GM21717 (cell line): ENCODE data around the gene UBE2G2.

Experiments used
- ATAC-seq: cut with Tn5 transposase; IDR thresholded peaks from one replicate; pipeline ENCODE4 v1.9.1; 2021; ENCODE audit warnings: mild to moderate bottlenecking, moderate library complexity; ENCODE audit not compliant: unreplicated experiment

The UBE2G2 gene

DNA sequence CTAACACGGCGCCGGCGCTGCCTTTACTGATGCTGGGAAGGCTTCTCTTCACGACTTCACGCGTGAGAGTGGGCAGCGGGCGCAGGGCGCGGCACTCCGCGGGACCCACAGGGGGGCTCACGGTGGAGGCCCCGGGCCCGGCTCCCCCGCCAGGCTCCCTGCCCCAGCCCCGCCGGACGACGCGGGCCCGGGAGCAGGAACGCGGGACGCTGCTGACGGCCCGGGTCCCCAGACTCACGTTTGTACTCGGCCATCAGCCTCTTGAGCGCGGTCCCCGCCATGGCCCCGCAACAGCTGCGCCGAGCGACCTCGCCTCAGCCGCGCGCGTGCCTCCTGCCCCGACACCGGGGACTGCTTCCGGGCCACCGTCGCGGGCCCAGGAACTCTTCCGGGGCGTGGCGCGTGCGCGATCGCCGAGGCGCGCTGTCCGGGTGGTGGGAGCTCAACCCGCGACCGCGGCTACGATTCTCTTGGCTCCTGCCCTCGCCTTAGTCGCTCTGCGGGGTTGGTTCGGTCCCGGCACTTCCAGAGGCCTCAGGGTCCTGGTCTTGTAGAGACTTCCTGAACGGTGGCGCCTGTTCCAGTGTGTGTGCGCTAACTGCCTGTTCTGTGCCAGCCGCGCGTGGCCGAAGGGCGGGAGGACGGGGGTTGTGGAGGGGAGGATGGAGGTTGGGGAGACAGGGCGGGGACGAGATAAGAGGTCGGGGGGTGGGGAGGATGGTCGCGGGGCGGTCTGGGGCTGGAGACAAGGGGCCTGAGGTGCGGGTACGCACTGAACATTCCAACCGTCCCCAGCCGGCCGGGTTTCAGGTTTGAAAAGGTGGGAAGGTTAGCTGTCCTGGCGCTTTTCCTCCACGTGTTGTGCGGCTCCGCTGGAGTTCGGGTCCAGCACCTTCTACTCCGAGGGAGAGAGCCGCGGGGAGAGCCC lies at the start of gene UBE2G2:
Gene UBE2G2, minus strand, starts transcription at position 353 of the 928 bp plus-strand sequence. Its CDS starts 72 bp downstream, at position 281.
- no peak for ATAC-seq

DNA sequence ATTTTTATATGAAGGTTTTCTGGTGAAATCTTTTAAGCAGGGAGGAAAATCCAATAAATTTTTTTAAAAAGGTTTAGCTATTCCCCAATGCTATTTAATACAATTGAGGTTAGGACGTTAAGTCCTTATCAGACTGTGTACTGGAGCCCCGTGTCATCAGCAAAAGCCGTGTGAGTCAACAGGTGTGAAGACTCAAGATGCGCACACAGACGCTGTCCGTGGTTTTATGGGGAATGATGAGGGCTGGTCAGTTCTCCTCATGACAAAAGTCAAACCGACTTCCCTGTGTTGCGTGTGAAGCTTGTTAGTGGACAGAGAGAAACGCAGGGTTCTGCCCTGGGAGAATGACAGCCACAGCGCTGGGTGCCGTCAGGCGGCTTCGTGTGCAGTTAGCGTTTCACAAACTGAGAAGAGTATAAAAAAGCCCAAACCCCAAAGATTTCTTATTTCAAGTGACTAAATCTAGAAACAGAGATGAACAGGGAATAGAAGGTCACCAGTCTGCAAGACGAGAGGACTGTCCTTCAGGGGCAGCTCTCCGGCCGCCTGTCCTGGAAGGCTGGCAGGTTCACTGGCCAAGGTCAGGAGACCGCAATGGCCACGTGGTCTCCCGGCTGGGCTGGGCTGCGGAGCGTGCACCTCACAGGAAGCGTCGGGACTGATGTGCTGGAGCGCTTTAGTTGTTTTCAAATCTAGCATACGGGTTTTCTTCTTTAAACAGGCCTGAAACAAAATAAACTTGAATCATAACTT lies 49.5 kb upstream of the UBE2G2 start:
- no peak for ATAC-seq

DNA sequence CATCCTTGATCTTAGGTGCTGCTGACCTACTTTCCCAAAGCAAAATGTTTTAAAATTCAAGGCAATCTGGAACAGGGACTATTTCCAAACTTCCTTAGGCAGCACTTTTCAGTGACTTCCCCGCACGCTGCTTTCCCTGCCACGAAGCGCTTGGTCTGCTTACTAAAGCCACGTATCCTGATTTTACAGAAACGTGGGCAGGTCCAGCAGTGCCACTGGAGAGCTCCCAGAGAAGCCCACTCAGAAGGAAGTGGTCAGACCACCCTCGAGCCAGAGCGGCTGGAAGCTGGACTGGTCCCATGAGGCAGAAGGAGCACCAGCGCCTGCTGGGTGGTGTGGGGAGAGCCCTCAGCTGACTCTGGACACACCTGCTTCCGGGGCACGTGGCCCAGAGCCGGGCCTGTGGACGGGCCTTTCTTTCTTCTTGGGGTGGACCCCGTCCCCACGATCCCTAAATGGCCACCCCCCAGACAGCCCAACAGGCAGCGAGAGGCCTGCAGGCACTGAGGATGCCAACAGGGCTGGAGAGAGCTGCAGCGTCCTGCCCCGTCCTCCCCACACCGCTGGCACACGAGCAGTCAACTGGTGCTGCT lies 48.7 kb upstream of the UBE2G2 start:
- ATAC-seq, result no peak

GRCh38 chr21:44849616-44850130 lies 48.1 kb upstream of the UBE2G2 start:
- ATAC-seq, result no peak

- ATAC-seq, result no peak
Measured at GRCh38 chr21:44848821-44849521, 47.4 kb upstream of the UBE2G2 start.

DNA sequence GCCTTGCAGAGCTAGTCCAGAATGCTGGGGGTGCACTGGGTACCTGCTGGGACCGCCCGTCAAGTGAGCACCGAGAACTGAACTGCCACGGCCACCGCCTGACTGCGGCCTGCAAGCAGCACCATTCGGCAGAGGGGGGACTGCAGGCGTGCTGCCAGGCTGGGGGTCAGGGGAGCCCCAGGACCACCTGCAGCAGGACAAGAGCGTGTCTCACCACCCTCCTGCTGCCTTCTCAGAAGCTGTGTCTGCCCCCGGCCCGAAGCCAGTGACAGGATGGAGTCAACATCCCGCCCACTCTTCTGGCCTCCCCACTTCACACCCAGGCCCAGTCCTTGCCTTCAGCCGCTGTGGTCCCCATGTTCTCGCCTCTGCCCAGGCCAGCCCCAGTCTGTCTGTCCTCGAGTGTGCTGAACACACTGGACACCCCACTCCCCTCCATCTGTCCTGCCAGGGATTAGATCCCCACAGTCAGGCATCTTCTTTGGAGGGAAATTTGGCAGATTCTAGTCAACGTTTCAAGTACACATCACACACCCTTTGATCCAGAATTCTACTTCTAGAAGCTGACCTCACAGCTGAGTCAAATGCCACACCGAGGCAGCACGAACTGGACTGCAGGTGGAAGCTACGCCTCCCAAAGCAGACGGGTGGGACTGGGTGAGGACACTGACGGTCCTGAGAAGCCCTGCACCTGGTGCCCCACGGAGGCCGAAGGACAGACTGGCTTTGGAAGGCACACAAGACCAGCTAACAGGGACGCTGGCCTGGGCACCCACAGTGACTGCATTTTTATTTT lies 45.8 kb upstream of the UBE2G2 start:
- ATAC-seq, result no peak

DNA sequence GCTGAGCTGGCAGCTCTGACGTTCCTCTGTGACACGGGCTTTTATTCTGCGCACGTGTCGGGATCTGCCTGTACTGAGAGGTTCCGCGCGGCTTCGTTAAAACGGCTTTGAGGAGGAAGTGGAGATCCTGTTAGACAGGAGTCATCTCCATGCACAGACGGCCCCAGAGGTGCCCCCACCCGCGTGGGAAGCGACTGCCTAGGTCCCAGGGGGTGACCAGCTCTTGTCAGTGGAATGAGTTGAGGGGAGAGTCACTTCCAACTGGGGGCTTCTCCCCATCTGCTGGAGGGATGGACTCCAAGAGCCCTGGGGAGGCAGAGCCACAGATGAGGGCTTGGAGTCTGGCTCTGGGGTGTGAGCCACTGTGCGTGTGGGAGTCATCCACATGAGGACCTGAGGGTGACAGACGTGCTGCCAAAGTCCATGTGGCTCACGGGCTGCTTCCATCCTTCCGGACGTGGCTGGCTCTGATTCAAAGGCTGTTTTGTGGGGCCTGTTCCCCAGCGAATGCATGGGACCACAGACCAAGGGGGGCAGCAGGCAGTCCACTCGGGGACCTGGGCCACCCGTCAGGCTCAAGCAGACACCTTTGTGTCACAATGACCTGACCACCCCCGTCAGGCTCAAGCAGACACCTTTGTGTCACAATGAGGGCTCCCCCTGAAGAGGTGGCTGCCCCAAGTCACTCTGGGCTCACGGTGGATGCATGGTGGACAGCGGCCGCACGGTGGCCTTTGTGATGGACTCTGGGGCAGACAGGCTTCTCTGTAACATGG lies 45.1 kb upstream of the UBE2G2 start:
- no peak for ATAC-seq

DNA sequence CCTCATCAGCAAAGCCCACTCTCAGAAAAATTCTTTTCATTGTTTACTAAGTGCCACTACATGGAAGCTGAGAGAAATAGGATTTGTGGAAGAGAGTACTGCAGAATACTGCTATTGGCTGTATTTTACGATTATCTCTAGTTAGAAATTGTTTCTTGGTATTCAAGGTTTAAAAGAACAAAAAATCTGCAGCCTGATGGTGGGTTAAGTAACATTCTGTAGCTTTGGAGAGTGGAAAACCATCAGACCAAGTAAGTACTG lies 44.5 kb upstream of the UBE2G2 start:
- ATAC-seq, result no peak

GRCh38 chr21:44845418-44846223 lies 44.0 kb upstream of the UBE2G2 start:
- no peak for ATAC-seq

- ATAC-seq, result no peak
Measured at GRCh38 chr21:44844256-44844655, 42.6 kb upstream of the UBE2G2 start.

- no peak for ATAC-seq
Measured at GRCh38 chr21:44842721-44843445, 41.3 kb upstream of the UBE2G2 start.

GRCh38 chr21:44842087-44842486 lies 40.5 kb upstream of the UBE2G2 start:
- no peak for ATAC-seq

GRCh38 chr21:44840771-44841170 lies 39.2 kb upstream of the UBE2G2 start:
- no peak for ATAC-seq

DNA sequence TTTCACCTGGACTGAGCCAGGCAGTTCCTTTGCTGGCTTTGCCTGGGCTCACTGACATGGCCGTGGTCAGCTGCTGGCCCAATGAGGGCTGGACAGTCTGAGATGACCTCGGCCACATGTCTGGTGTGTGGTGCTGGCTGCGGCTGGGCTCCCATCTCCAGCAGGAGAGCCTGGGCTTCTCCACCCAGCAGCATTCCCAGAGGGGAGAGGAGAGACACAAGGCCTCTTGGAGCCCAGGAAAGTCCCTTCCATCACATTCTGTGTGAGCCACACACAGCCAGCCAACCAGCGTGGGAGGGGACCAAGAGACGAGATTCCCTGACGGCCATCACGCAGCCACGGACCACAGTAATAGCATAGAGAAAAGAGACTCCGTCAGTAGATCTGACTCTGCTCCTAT lies 37.3 kb upstream of the UBE2G2 start:
- ATAC-seq, result no peak

- no peak for ATAC-seq
Measured at GRCh38 chr21:44838039-44838895, 36.6 kb upstream of the UBE2G2 start.

DNA sequence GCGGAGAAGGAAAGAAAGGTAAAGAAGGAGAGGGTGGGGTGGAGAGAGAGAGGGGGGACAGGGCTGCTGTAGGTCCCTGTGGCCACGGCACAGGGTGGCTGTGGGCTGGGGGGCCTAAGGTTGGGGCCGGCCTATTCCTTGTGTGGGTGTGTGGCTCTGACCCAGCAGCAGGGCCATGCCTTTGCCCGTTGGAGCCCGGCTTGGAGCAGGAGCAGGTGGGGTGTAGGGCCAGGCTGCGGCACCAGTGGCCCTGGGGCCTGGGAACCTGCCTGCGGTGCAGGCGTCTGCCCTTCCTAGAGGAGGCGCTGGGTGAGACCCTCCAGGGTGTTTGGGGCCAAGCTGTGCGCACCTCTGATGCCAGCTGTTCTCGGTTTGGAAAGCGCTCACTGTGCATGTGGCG lies 35.9 kb upstream of the UBE2G2 start:
- ATAC-seq, result no peak
